Endothelial cell (in vitro differentiated cells): ENCODE data around the gene CNIH3. TPM values are rescaled to one million over a fixed set of nuclear protein-coding genes. Genes with fewer than 3 reads are reported as not detected.
A peak's percentile ranks its signal among the peaks of the same experiment; 100 is the strongest.
"Not testable (repeated sequence)": the region's sequence is repeated elsewhere in the genome, so short reads cannot be mapped to it uniquely, and the experiment has no call there.

ENCODE experiments used
- DNase-seq: peaks from one replicate; pipeline ENCODE4 v3.0.0; 2021; ENCODE audit warnings: low spot score
- H3K27ac Mint-ChIP-seq: one replicate; pipeline ENCODE4 v1.8.0; 2021; ENCODE audit warnings: mixed read lengths, inconsistent platforms; ENCODE audit not compliant: unreplicated experiment
- H3K27me3 Mint-ChIP-seq: one replicate; pipeline ENCODE4 v1.8.0; 2021; ENCODE audit warnings: mild to moderate bottlenecking, moderate library complexity, mixed read lengths, inconsistent platforms; ENCODE audit not compliant: unreplicated experiment
- H3K36me3 Mint-ChIP-seq: one replicate; pipeline ENCODE4 v1.8.0; 2021; ENCODE audit warnings: mild to moderate bottlenecking, low read depth, mixed read lengths, inconsistent platforms; ENCODE audit not compliant: unreplicated experiment
- H3K4me1 Mint-ChIP-seq: one replicate; pipeline ENCODE4 v1.8.0; 2021; ENCODE audit warnings: mild to moderate bottlenecking, mixed read lengths, inconsistent platforms; ENCODE audit not compliant: unreplicated experiment
- H3K4me3 Mint-ChIP-seq: one replicate; pipeline ENCODE4 v1.8.0; 2021; ENCODE audit warnings: mild to moderate bottlenecking, mixed read lengths, inconsistent platforms; ENCODE audit not compliant: unreplicated experiment
- H3K9me3 Mint-ChIP-seq: one replicate; pipeline ENCODE4 v1.8.0; 2021; ENCODE audit warnings: mixed read lengths, inconsistent platforms; ENCODE audit not compliant: unreplicated experiment
- long read RNA-seq: library from polyadenylated mRNA; unstranded; transcript quantifications from one replicate; pipeline ENCODE4 v2.0.0, GENCODE V29; 2020; ENCODE audit not compliant: unreplicated experiment
- total RNA-seq: library from RNA; stranded (reverse); fragmentation: NEBNext Ultra II Directional; extraction: Animal tissue kit (Norgen Biotek cat#: 25700); gene quantifications from one replicate; pipeline ENCODE4 v1.2.1, GENCODE V29; 2021; ENCODE audit not compliant: unreplicated experiment
- TF ChIP-seq, protein P1 (sequence below): fragments of 200-600 bp; sonication (generic); IDR thresholded peaks from one replicate; pipeline ENCODE4 v1.5.0; 2021; ENCODE audit warnings: antibody characterized with exemption; ENCODE audit not compliant: unreplicated experiment

The CNIH3 gene
- total RNA-seq = 4.7 TPM
- long read RNA-seq, partial matches to known transcripts = 0 of 5 reads
- long read RNA-seq, other reads (novel, unspliced or antisense) = 1 of 5 reads

DNA sequence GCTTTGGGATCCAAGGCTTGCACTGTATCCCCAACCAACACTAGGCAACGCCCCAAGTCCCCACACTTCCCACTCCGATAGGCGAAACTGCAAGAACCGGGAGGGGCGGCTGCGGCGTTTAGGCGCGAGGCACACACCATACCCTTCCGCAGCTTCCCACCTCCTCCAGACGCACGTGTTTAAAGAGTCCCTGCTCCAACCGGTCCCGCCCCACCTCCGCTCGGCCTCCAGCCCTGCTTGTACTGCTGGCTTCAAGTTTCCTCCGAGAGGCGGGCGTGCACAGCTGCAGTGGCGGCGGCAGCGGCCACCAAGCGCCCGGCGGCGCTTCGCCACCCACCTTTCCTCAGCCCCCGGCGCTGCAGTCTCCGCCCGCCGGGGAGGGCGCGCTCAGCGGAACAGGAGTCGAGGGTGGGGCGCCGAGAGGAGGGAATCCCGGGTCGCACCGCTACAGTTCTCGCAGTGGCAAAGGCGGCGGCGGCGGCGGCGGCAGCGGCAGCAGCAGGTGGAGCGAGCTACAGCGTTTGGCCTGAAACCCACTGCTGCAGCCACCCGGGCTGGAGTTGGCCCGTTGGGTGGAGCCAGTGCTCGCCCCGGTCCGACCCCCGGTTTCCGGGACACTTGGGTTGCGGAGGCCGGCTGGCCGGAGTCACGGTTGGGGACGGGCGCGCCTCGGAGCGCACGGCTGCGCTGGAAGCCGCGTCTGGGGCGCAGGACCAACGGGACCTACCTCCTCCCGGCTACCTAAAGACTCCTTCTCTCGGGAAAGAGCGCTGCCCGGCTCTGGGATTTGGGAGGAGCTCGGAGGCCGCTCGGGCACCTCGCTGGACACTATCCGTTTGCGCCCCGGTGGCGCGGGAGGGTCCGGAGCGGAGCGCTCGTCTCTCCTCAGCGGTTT is at the start of gene CNIH3:
Gene CNIH3, plus strand, starts transcription at position 457 of the 895 bp plus-strand sequence. CDS start 858 bp downstream, outside the sequence.
- Mint-ChIP-seq H3K9me3 (no peaks in the 10 kb centered on the region), H3K4me3 (peak within 1 kb of the TSS; percentile 70), H3K4me1 (peaks cover 10% of the 10 kb centered on the region), H3K36me3 (peaks cover 5% of the 10 kb centered on the region), H3K27ac (no peak within 1 kb of the TSS), H3K27me3 (peaks cover 22% of the 10 kb centered on the region)
- peak; percentile 53 for DNase-seq
- TF ChIP-seq, protein P1, sequence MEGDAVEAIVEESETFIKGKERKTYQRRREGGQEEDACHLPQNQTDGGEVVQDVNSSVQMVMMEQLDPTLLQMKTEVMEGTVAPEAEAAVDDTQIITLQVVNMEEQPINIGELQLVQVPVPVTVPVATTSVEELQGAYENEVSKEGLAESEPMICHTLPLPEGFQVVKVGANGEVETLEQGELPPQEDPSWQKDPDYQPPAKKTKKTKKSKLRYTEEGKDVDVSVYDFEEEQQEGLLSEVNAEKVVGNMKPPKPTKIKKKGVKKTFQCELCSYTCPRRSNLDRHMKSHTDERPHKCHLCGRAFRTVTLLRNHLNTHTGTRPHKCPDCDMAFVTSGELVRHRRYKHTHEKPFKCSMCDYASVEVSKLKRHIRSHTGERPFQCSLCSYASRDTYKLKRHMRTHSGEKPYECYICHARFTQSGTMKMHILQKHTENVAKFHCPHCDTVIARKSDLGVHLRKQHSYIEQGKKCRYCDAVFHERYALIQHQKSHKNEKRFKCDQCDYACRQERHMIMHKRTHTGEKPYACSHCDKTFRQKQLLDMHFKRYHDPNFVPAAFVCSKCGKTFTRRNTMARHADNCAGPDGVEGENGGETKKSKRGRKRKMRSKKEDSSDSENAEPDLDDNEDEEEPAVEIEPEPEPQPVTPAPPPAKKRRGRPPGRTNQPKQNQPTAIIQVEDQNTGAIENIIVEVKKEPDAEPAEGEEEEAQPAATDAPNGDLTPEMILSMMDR = no peak

DNA sequence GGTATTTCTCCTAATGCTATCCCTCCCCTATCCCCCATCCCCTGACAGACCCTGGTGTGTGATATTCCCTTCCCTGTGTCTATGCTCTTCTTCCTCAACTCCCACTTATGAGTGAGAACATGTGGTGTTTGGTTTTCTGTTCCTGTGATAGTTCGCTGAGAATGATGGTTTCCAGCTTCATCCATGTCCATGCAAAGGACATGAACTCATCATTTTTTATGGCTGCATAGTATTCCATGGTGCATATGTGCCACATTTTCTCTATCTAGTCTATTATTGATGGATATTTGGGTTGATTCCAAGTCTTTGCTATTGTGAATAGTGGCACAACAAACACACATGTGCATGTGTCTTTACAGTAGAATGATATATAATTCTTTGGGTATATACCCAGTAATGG is 49.6 kb upstream of the CNIH3 start:
- not testable (repeated sequence) for H3K9me3 Mint-ChIP-seq, H3K4me3 Mint-ChIP-seq, H3K27ac Mint-ChIP-seq, DNase-seq, H3K27me3 Mint-ChIP-seq, H3K4me1 Mint-ChIP-seq, H3K36me3 Mint-ChIP-seq

DNA sequence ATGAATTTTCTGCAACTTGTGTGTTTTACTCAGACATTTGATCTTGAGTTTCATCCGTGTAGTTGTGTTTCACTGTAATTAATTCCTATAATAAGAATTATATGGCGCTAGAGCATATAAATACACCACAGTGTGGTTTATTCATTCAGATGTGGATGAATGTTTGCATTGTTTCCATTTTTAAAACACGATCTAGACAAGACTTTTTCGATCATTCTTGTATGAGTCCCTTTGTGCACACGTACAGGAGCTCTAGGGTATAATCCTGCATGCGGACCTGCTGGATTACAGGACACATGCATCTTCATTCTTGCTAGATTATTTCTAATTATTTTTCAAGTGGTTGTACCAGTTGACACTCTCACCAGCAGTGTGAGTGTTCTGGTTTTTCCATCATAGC is 46.8 kb upstream of the CNIH3 start:
- Mint-ChIP-seq H3K4me3 (no peak overlapping the region), H3K9me3 (no peaks in the 10 kb centered on the region), H3K27me3 (no peaks in the 10 kb centered on the region), H3K27ac (no peak overlapping the region), H3K36me3 (no peaks in the 10 kb centered on the region), H3K4me1 (peaks cover 6% of the 10 kb centered on the region)
- DNase-seq = no peak
- TF ChIP-seq, protein P1 = no peak

DNA sequence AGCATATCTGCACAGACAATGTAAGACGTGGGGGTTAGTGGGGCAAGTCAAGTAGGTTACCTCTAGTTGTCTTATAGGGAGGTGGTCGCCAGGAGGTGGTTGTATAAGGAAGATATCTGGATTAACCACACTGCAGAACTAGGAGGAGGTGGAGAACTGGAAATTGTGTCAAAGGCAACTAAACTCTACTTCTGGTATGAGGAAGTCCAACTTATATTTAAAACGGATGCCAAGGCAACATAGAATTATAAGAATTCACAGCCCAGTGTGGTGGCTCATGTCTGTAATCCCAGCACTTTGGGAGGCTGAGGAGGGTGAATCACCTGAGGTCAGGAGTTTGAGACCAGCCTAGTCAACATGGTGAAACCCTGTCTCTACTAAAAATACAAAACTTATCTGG is 44.1 kb upstream of the CNIH3 start:
- not testable (repeated sequence) for H3K4me1 Mint-ChIP-seq, H3K36me3 Mint-ChIP-seq, H3K27me3 Mint-ChIP-seq, H3K27ac Mint-ChIP-seq, DNase-seq, H3K4me3 Mint-ChIP-seq, H3K9me3 Mint-ChIP-seq

DNA sequence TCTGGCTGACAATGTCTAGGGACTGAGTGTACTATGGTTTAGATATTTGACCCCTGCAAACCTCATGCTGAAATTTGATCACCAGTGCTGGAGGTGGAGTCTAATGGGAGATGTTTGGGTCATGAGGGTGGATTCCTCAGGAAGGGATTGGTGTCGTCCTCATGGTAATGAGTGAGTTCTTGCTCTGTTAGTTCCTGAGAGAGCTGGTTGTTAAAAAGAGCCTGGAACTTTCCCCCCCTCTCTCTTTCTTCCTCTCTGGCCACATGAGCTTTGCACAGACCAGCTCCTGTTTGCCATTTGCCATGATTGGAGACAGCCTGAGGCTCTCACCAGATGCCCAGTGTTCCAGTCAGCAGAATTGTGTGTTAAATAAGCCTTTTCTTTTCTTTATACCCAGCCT is 36.6 kb upstream of the CNIH3 start:
- no peaks in the 10 kb centered on the region for H3K9me3 Mint-ChIP-seq
- no peak overlapping the region for H3K27ac Mint-ChIP-seq
- no peak overlapping the region for H3K4me3 Mint-ChIP-seq
- TF ChIP-seq, protein P1 = no peak
- peaks cover 2% of the 10 kb centered on the region for H3K27me3 Mint-ChIP-seq
- DNase-seq = no peak
- no peaks in the 10 kb centered on the region for H3K36me3 Mint-ChIP-seq
- peaks cover 9% of the 10 kb centered on the region for H3K4me1 Mint-ChIP-seq

DNA sequence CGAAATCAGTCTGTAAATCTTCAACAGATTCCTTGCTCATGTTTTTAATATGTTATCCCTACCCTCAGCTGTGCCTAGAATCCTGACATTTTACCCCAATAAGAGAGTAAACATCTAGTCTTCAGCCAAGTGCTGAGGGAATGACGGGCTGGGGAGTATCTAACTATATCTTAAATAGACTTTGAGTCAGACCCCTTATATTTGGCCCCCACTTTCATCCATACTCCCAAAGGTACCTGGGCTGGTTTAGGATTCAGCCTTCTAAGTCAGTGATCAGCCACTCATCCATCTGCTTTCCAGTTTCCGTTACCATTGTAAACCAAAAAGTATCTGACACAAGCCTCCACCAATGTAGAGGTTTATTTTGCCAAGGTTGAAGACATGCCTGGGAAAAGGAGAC is 36.1 kb upstream of the CNIH3 start:
- Mint-ChIP-seq H3K36me3 (no peaks in the 10 kb centered on the region), H3K27me3 (peaks cover 2% of the 10 kb centered on the region), H3K4me1 (peaks cover 9% of the 10 kb centered on the region), H3K4me3 (no peak overlapping the region), H3K9me3 (no peaks in the 10 kb centered on the region), H3K27ac (no peak overlapping the region)
- TF ChIP-seq, protein P1 = no peak
- no peak for DNase-seq
